HCT116 (cell line): ENCODE data around the gene TEAD1. TPM values are rescaled to one million over a fixed set of nuclear protein-coding genes. Genes with fewer than 3 reads are reported as not detected.

Experiments used
- ATAC-seq: fragments of 200-7000 bp; cut with Tn5 transposase; 2 replicates; pipeline ENCODE4 v1.9.1; 2020; ENCODE audit warnings: mild to moderate bottlenecking, moderate library complexity
- BruUV-seq: library from RNA; stranded (reverse); fragments of 400-500 nt; replicated peaks from 2 replicates; lab custom pipeline; 2021; lab: Mats Ljungman, UMichigan
- CTCF ChIA-PET: fragments of 300-600 bp; sonication (Branson Sonifier 250); formaldehyde crosslinking; loops from one replicate; lab custom pipeline; 2021; ENCODE audit warnings: antibody characterized with exemption; lab: Charles Lee
- POLR2A ChIA-PET: fragments of 300-600, 350-600 bp; sonication (Branson Sonifier 250); formaldehyde crosslinking; loops from one replicate; lab custom pipeline; 2021; ENCODE audit warnings: antibody characterized with exemption; lab: Charles Lee
- RAD21 ChIA-PET, 2 experiments: fragments of 300-600 bp; sonication (Branson Sonifier 250); formaldehyde crosslinking; loops; one replicate each; lab custom pipeline; 2023; ENCODE audit warnings: low total read pairs in 2 of 2; ENCODE audit not compliant: uncharacterized antibody in 2 of 2, unreplicated experiment in 2 of 2, low non-redundant PET in 1 of 2; lab: Charles Lee
- DNase-seq: peaks from one replicate; pipeline ENCODE4 v3.0.0-alpha.2; 2010; ENCODE audit warnings: low read depth, low spot score
- H2AFZ ChIP-seq: fragments of 200-600 bp; shearing (Covaris generic), sonication (generic); 2 replicates; pipeline ENCODE4 v1.6.1; 2017; ENCODE audit warnings: low read depth, mixed run types, mixed read lengths, antibody characterized with exemption, low read length; ENCODE audit not compliant: poor library complexity, severe bottlenecking
- H3K27ac ChIP-seq: 2 replicates; pipeline ENCODE4 v1.5.1; 2012; ENCODE audit warnings: low read depth, low read length
- H3K27me3 ChIP-seq: fragments of 200-600 bp; sonication (generic); 2 replicates; pipeline ENCODE4 v1.6.1; 2016; ENCODE audit warnings: mixed run types, low read length, mixed read lengths; ENCODE audit not compliant: insufficient read depth
- H3K36me3 ChIP-seq, 2 experiments: fragments of 200-500 bp in 1 of 2; fragments of 200-600 bp in 1 of 2; sonication (Bioruptor generic) in 1 of 2; sonication (generic) in 1 of 2; 2 replicates each; pipeline versions ENCODE4 v1.5.1 to v1.6.1; 2014 to 2016; ENCODE audit warnings: low read length in 2 of 2, inconsistent platforms in 1 of 2, mixed read lengths in 1 of 2, mixed run types in 1 of 2; ENCODE audit not compliant: insufficient read depth in 2 of 2, control insufficient read depth in 1 of 2
- H3K4me1 ChIP-seq, 2 experiments: fragments of 200-600 bp in 1 of 2; sonication (generic) in 1 of 2; 2 replicates each; pipeline versions ENCODE4 v1.5.1 to v1.6.1; 2012 to 2017; ENCODE audit warnings: low read length in 2 of 2, inconsistent platforms in 1 of 2, mild to moderate bottlenecking in 1 of 2, mixed read lengths in 1 of 2, mixed run types in 1 of 2, moderate library complexity in 1 of 2; ENCODE audit not compliant: insufficient read depth in 2 of 2, control insufficient read depth in 1 of 2
- H3K4me2 ChIP-seq: fragments of 200-600 bp; sonication (generic); 2 replicates; pipeline ENCODE4 v1.6.1; 2017; ENCODE audit warnings: mixed run types, low read length, mixed read lengths
- H3K4me3 ChIP-seq, 2 experiments: fragments of 200-600 bp in 1 of 2; sonication (generic) in 1 of 2; replicated peaks in 1 of 2; 2 replicates each; pipeline ENCODE4 v1.5.1; 2011 to 2016; ENCODE audit warnings: low read length in 2 of 2, control low read depth in 1 of 2, low read depth in 1 of 2, mild to moderate bottlenecking in 1 of 2, mixed read lengths in 1 of 2, mixed run types in 1 of 2
- H3K79me2 ChIP-seq: fragments of 200-600 bp; sonication (generic); 2 replicates; pipeline ENCODE4 v1.6.1; 2017; ENCODE audit warnings: mild to moderate bottlenecking, mixed run types, low read length, moderate library complexity, mixed read lengths; ENCODE audit not compliant: insufficient read depth
- H3K9ac ChIP-seq: fragments of 200-600 bp; sonication (generic); 2 replicates; pipeline ENCODE4 v1.6.1; 2016; ENCODE audit warnings: low read length, mixed read lengths
- H3K9me2 ChIP-seq: fragments of 200-600 bp; sonication (generic), shearing (Covaris generic); 2 replicates; pipeline ENCODE4 v1.6.1; 2017; ENCODE audit warnings: mixed run types, mild to moderate bottlenecking, moderate library complexity; ENCODE audit not compliant: insufficient read depth
- H3K9me3 ChIP-seq, 2 experiments: fragments of 200-500 bp in 1 of 2; fragments of 200-600 bp in 1 of 2; sonication (Bioruptor generic) in 1 of 2; sonication (generic) in 1 of 2; 2 replicates each; pipeline ENCODE4 v1.6.1; 2014 to 2017; ENCODE audit warnings: low read length in 2 of 2, mixed read lengths in 2 of 2, inconsistent platforms in 1 of 2, low read depth in 1 of 2, mild to moderate bottlenecking in 1 of 2, mixed run types in 1 of 2, moderate library complexity in 1 of 2; ENCODE audit not compliant: control insufficient read depth in 1 of 2, insufficient read depth in 1 of 2
- H4K20me1 ChIP-seq: fragments of 200-600 bp; sonication (generic), shearing (Covaris generic); 2 replicates; pipeline ENCODE4 v1.6.1; 2017; ENCODE audit warnings: mixed run types, mild to moderate bottlenecking, moderate library complexity; ENCODE audit not compliant: insufficient read depth
- EZH2 ChIP-seq: fragments of 200-600 bp; sonication (generic); IDR thresholded peaks from 2 replicates; pipeline ENCODE4 v1.6.1; 2017; ENCODE audit warnings: antibody characterized with exemption, mixed run types
- FOSL1 ChIP-seq: IDR thresholded peaks from 2 replicates; pipeline ENCODE4 v1.6.1; 2012; ENCODE audit warnings: low read depth
- JUND ChIP-seq: IDR thresholded peaks from 2 replicates; pipeline ENCODE4 v1.6.1; 2012
- POLR2A ChIP-seq: IDR thresholded peaks from 2 replicates; pipeline ENCODE4 v1.7.0; 2011; ENCODE audit warnings: borderline replicate concordance; ENCODE audit not compliant: insufficient read depth, insufficient read length; ENCODE audit errors: extremely low read depth
- POLR2AphosphoS5 ChIP-seq: IDR thresholded peaks from 2 replicates; pipeline ENCODE4 v1.6.1; 2011; ENCODE audit warnings: mild to moderate bottlenecking, low read depth, low read length, moderate library complexity
- RAD21 ChIP-seq: IDR thresholded peaks from 2 replicates; pipeline ENCODE4 v1.6.1; 2012; ENCODE audit warnings: low read depth, mild to moderate bottlenecking
- SP1 ChIP-seq: IDR thresholded peaks from 2 replicates; pipeline ENCODE4 v1.6.1; 2012; ENCODE audit warnings: low read depth
- ZFX ChIP-seq: fragments of 450-650 bp; IDR thresholded peaks from 2 replicates; pipeline ENCODE4 v1.6.1; 2017
- intact Hi-C: fragments of 100-400 bp; cut with micrococcal nuclease; formaldehyde crosslinking; loops from 2 replicates; pipeline ENCODE4 v1.10.0; 2022
- total RNA-seq: library from RNA; stranded (reverse); gene quantifications from one replicate; pipeline ENCODE4 v1.2.1, GENCODE V29; 2021; ENCODE audit not compliant: unreplicated experiment
- TF ChIP-seq, protein P1 (sequence below), 3 experiments: fragments of 200-600 bp in 1 of 3; sonication (generic) in 1 of 3; IDR thresholded peaks in 2 of 3; conservative IDR thresholded peaks in 1 of 3; 2 replicates each; pipeline ENCODE4 v1.5.1; 2012 to 2017; ENCODE audit warnings: low read depth in 2 of 3, low read length in 2 of 3, antibody characterized with exemption in 1 of 3, borderline replicate concordance in 1 of 3, control low read depth in 1 of 3, mild to moderate bottlenecking in 1 of 3, mixed read lengths in 1 of 3, mixed run types in 1 of 3, moderate library complexity in 1 of 3; ENCODE audit not compliant: insufficient read depth in 1 of 3

TEAD1 gene
- total RNA-seq, 1 experiment from 2014 or later: 103 TPM

- TF ChIP-seq, protein P1, sequence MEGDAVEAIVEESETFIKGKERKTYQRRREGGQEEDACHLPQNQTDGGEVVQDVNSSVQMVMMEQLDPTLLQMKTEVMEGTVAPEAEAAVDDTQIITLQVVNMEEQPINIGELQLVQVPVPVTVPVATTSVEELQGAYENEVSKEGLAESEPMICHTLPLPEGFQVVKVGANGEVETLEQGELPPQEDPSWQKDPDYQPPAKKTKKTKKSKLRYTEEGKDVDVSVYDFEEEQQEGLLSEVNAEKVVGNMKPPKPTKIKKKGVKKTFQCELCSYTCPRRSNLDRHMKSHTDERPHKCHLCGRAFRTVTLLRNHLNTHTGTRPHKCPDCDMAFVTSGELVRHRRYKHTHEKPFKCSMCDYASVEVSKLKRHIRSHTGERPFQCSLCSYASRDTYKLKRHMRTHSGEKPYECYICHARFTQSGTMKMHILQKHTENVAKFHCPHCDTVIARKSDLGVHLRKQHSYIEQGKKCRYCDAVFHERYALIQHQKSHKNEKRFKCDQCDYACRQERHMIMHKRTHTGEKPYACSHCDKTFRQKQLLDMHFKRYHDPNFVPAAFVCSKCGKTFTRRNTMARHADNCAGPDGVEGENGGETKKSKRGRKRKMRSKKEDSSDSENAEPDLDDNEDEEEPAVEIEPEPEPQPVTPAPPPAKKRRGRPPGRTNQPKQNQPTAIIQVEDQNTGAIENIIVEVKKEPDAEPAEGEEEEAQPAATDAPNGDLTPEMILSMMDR (IDR thresholded peaks at IDR 0.05 in 2 of 3, conservative IDR thresholded peaks at IDR 0.05 in 1 of 3; ENCODE audit: borderline replicate concordance in 1 of 3, insufficient read depth in 1 of 3, low read depth in 2 of 3, low read length in 2 of 3): no peak
- TF ChIP-seq JUND (no peak), SP1 (no peak), POLR2A (no peak)
Measured at GRCh38 chr11:12664385-12664784, 9.8 kb upstream of the TEAD1 start (continued).

DNA sequence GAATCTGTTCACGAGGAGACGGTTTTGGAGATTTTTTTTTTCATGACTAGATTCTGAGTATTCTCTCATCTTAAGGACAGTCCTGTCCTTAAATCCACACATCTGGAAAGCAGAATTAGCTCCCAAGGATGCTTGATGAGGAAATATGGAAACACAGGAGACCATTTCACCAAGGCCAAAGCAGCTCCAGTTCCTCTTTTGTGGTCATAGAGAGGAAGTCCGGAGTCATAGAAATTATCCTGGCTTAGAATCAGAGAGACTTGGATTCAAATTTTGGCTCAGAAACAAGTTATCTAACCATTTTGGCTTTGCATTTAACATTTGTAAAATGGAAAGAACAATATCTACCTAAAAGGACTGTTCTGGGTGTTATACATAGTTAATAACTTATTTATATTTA lies 7.3 kb upstream of the TEAD1 start:
- ATAC-seq (no peak), DNase-seq (no peak)
- Histone ChIP-seq H3K4me1 (peaks cover 8 to 14% of the 10 kb centered on the region in 2 experiments; a peak in 3 of 4 replicates), H3K27me3 (no peaks in the 10 kb centered on the region), H3K36me3 (no peaks in the 10 kb centered on the region), H3K4me3 (no peak overlapping the region), H2AFZ (no peak overlapping the region), H3K27ac (no peak overlapping the region), H4K20me1 (no peaks in the 10 kb centered on the region), H3K9me3 (no peaks in the 10 kb centered on the region), H3K9me2 (no peaks in the 10 kb centered on the region), H3K79me2 (no peaks in the 10 kb centered on the region), H3K4me2 (no peak overlapping the region), H3K9ac (no peak overlapping the region)
- TF ChIP-seq, protein P1 (IDR thresholded peaks at IDR 0.05 in 2 of 3, conservative IDR thresholded peaks at IDR 0.05 in 1 of 3; ENCODE audit: borderline replicate concordance in 1 of 3, insufficient read depth in 1 of 3, low read depth in 2 of 3, low read length in 2 of 3): no peak
- TF ChIP-seq ZFX: no peak
- TF ChIP-seq FOSL1: no peak
- no peak for TF ChIP-seq RAD21
- TF ChIP-seq POLR2AphosphoS5: no peak
- TF ChIP-seq EZH2: no peak
- no TSS peak for BruUV-seq
- CTCF ChIA-PET: no interaction called here
- RAD21 ChIA-PET: no interaction called here
- intact Hi-C loops: no loop called here
- POLR2A ChIA-PET: no interaction called here
